ENCODE data around the gene LRRC36. TPM values are rescaled to one million over a fixed set of nuclear protein-coding genes. Genes with fewer than 3 reads are reported as not detected.

The LRRC36 gene
- total and polyA plus RNA-seq, 2 donors from 2014 or later = 2.6 to 3.1 TPM

DNA sequence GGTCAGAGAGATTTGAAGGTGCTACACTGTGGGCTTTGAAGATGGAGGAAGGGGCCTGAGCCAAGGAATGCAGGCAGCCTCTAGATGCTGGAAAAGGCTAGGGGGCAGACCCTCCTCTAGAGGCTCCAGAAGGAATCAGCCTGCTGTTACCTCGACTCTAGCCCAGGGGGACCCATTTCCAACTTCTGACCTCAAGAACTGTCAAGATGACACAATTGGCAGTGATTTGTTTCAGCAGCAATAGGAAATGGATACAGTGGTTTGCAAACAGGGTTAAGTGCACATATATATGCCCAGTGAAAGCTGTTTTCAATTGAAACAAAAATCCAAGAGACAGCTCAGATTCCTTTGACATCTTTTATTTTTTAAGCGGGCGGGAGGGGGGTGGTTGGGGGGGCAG is 93.3 kb downstream of the LRRC36 start:
- no peaks in the 10 kb centered on the region for H3K27me3 ChIP-seq (ENCODE audit: control insufficient read depth, insufficient read depth, low read length)
- no peaks in the 10 kb centered on the region for H3K4me1 ChIP-seq (ENCODE audit: control insufficient read depth in 2 of 3, insufficient read depth in 2 of 3, low read depth in 1 of 3, low read length in 3 of 3)
- H3K9ac ChIP-seq (ENCODE audit: low read length in 3 of 3) = no peak overlapping the region
- intact Hi-C loops (cut with DNase I) = no loop called here
- H3K36me3 ChIP-seq (ENCODE audit: control insufficient read depth in 2 of 3, insufficient read depth in 3 of 3, low read length in 3 of 3) = no peaks in the 10 kb centered on the region
- FAIRE-seq (no peak), DNase-seq (no peak)
- TF ChIP-seq, protein P1, sequence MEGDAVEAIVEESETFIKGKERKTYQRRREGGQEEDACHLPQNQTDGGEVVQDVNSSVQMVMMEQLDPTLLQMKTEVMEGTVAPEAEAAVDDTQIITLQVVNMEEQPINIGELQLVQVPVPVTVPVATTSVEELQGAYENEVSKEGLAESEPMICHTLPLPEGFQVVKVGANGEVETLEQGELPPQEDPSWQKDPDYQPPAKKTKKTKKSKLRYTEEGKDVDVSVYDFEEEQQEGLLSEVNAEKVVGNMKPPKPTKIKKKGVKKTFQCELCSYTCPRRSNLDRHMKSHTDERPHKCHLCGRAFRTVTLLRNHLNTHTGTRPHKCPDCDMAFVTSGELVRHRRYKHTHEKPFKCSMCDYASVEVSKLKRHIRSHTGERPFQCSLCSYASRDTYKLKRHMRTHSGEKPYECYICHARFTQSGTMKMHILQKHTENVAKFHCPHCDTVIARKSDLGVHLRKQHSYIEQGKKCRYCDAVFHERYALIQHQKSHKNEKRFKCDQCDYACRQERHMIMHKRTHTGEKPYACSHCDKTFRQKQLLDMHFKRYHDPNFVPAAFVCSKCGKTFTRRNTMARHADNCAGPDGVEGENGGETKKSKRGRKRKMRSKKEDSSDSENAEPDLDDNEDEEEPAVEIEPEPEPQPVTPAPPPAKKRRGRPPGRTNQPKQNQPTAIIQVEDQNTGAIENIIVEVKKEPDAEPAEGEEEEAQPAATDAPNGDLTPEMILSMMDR (IDR thresholded peaks at IDR 0.05; ENCODE audit: borderline replicate concordance, extremely low read depth, insufficient read depth) = no peak
- H3K9me3 ChIP-seq (ENCODE audit: control insufficient read depth in 2 of 3, insufficient read depth in 1 of 3, low read length in 3 of 3) = no peaks in the 10 kb centered on the region
- H3K4me3 ChIP-seq (ENCODE audit: low read length in 3 of 3) = no peak overlapping the region
- no peak overlapping the region for H3K27ac ChIP-seq (ENCODE audit: low read depth in 2 of 2, low read length in 2 of 2)

DNA sequence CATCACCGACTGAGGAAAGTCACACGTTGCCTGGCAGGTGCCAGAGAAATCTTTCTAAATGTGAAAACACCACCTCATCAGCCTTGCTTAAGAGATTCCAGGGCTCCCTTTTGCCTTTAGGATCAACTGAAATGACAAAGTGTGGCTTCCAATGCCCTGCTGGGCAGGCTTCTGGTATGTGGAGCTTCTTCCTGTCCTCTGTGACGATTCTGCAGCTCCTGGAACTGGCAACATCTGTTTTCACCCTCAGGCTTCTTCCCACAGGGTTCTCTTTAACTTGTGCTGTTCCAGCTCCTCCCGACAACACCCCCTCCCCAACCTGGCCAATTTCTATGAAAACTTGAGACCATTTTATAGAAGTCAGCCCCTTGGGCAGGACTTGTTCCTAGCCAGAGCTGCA is 94.4 kb downstream of the LRRC36 start:
- Histone ChIP-seq H3K4me1 (ENCODE audit: control insufficient read depth in 2 of 3, insufficient read depth in 2 of 3, low read depth in 1 of 3, low read length in 3 of 3) (no peaks in the 10 kb centered on the region), H3K9me3 (ENCODE audit: control insufficient read depth in 2 of 3, insufficient read depth in 1 of 3, low read length in 3 of 3) (no peaks in the 10 kb centered on the region), H3K4me3 (ENCODE audit: low read length in 3 of 3) (no peak overlapping the region), H3K9ac (ENCODE audit: low read length in 3 of 3) (no peak overlapping the region), H3K27me3 (ENCODE audit: control insufficient read depth, insufficient read depth, low read length) (no peaks in the 10 kb centered on the region), H3K27ac (ENCODE audit: low read depth in 2 of 2, low read length in 2 of 2) (no peak overlapping the region), H3K36me3 (ENCODE audit: control insufficient read depth in 2 of 3, insufficient read depth in 3 of 3, low read length in 3 of 3) (no peaks in the 10 kb centered on the region)
- DNase-seq = no peak
- intact Hi-C loops (cut with DNase I) = no loop called here
- FAIRE-seq = no peak
- TF ChIP-seq, protein P1 (IDR thresholded peaks at IDR 0.05; ENCODE audit: borderline replicate concordance, extremely low read depth, insufficient read depth) = no peak

DNA sequence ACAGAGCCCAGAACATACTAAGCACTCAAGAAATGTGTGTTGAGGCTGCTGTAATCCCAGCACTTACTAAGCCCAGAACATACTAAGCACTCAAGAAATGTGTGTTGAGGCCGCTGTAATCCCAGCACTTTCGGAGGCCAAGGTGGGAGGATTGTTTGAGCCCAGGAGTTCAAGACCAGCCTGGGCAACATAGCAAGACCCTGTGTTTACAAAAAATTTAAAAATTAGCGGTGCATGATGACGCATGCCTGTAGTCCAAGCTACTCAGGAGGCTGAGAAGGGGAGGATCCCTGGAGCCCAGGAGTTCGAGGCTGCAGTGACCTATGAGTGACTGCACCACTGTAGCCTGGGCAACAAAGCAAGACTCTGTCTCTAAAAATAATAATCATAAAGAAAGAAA is 96.4 kb downstream of the LRRC36 start:
- Histone ChIP-seq H3K4me1 (ENCODE audit: control insufficient read depth in 2 of 3, insufficient read depth in 2 of 3, low read depth in 1 of 3, low read length in 3 of 3) (peaks cover 0 to 4% (median 3%) of the 10 kb centered on the region in 3 donors), H3K9ac (ENCODE audit: low read length in 3 of 3) (no peak overlapping the region), H3K4me3 (ENCODE audit: low read length in 3 of 3) (no peak overlapping the region), H3K9me3 (ENCODE audit: control insufficient read depth in 2 of 3, insufficient read depth in 1 of 3, low read length in 3 of 3) (no peaks in the 10 kb centered on the region), H3K36me3 (ENCODE audit: control insufficient read depth in 2 of 3, insufficient read depth in 3 of 3, low read length in 3 of 3) (no peaks in the 10 kb centered on the region), H3K27ac (ENCODE audit: low read depth in 2 of 2, low read length in 2 of 2) (no peak overlapping the region), H3K27me3 (ENCODE audit: control insufficient read depth, insufficient read depth, low read length) (no peaks in the 10 kb centered on the region)
- TF ChIP-seq, protein P1 (IDR thresholded peaks at IDR 0.05; ENCODE audit: borderline replicate concordance, extremely low read depth, insufficient read depth) = no peak
- no peak for DNase-seq
- intact Hi-C loops (cut with DNase I) = no loop called here
- FAIRE-seq = no peak

DNA sequence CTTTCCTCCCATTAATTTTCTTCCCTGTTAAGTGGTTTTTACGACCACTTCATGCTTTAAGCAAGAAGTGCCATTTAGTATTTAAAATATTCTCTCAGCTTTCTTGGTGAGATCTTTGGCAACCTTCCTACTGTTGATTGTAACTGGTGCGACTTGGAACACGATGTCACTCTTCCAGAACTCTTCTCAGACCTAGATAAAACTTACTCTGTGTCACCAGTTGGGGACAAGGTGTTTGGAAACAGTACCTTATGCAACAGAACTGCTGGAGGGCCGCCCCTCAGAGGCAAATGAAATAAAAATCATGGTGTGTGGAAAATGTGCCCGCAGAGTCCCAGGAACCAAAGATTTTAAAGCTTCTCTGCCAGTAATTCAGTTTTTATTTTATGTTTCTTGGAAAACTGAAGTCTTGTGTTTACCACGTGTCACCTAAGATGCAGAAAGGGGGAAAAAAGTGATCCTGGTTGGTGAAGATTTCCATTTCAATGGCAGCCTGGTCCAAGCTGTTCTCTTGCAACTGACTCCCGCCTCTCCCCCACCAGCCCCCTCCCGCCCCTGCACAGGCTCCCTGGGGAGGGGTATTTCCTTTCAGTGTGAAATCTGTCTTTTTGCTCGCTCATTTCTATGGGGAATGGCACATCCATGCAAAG is 97.1 kb downstream of the LRRC36 start:
- H3K27ac ChIP-seq (ENCODE audit: low read depth in 2 of 2, low read length in 2 of 2) = peak overlapping the region in 1 of 2 donors; percentile 19
- no peaks in the 10 kb centered on the region for H3K36me3 ChIP-seq (ENCODE audit: control insufficient read depth in 2 of 3, insufficient read depth in 3 of 3, low read length in 3 of 3)
- TF ChIP-seq, protein P1 (IDR thresholded peaks at IDR 0.05; ENCODE audit: borderline replicate concordance, extremely low read depth, insufficient read depth) = no peak
- FAIRE-seq (no peak), DNase-seq (no peak)
- H3K4me3 ChIP-seq (ENCODE audit: low read length in 3 of 3) = no peak overlapping the region
- H3K9me3 ChIP-seq (ENCODE audit: control insufficient read depth in 2 of 3, insufficient read depth in 1 of 3, low read length in 3 of 3) = no peaks in the 10 kb centered on the region
- H3K9ac ChIP-seq (ENCODE audit: low read length in 3 of 3) = no peak overlapping the region
- H3K27me3 ChIP-seq (ENCODE audit: control insufficient read depth, insufficient read depth, low read length) = no peaks in the 10 kb centered on the region
- peaks cover 0 to 11% (median 8%) of the 10 kb centered on the region in 3 donors for H3K4me1 ChIP-seq (ENCODE audit: control insufficient read depth in 2 of 3, insufficient read depth in 2 of 3, low read depth in 1 of 3, low read length in 3 of 3)
- intact Hi-C loops (cut with DNase I) = no loop called here

Data from kidney (tissue), 14 donors.